Suprapubic skin (tissue), 3 donors: ENCODE results near the gene ZNF583.
A peak's percentile ranks its signal among the peaks of the same experiment; 100 is the strongest.

Source experiments
- CTCF ChIP-seq, 2 donors: fragments of 200-600 bp in 1 of 2; fragments of 450-650 bp in 1 of 2; sonication (generic) in 1 of 2; IDR thresholded peaks; one replicate each; pipeline ENCODE4 v1.5.1; 2016 to 2019; ENCODE audit warnings: antibody characterized with exemption in 2 of 2, mild to moderate bottlenecking in 1 of 2, moderate library complexity in 1 of 2
- POLR2AphosphoS5 ChIP-seq, 3 donors: sonication (generic); formaldehyde crosslinking; IDR thresholded peaks; one replicate each; pipeline ENCODE4 v1.6.1; 2017; ENCODE audit warnings: antibody characterized with exemption in 3 of 3

DNA sequence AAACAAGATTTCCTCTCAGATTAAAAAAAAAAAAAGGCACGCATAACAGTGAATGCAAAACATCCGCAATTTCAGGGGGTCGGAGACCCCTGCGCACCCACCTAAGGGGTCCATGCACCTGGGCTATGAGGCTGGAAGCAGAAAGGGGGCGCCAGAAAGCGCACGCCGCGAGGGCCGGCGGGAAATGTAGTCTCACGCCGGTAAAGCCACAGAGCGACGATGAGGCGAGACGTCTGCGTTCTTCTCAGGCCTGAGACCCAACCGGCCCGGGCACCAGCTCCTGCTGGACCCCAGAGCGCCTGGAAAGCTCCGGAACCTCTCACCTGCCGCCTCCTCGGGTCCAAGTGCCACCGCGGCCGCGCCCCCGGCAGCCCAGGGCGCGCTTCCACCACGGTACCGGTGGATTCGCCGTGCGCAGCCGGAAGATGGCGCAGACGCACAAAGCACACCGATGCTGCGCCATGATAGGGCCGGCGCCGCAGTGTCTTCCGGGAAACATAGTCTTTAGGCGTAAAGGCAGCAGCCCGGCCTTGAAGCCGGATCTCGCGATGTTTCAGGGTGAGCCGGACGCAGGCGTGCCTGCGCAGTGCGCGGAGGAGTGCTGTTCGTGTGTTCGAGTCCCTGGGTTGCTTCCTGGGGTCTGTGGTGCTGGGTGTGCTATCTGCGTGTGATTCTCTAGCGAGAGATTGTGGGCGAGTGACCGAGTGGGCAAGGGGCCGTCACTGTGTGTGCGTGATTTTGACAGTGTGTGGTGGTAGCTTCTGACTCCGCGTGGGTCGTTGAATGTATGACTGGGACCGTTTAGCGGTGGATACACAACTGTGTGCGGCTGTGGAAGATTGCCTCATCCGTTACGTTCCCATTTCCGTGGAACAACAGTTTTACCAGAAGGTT lies 10.8 kb upstream of the ZNF583 start, which contains the start of gene ZNF582:
- TF ChIP-seq POLR2AphosphoS5 (IDR thresholded peaks at IDR 0.05) (peak in 2 of 3 donors; percentile 31 to 82), CTCF (IDR thresholded peaks at IDR 0.05) (peak; percentile 14 to 59)
